ENCODE data around the gene MATCAP1.

The MATCAP1 gene

GRCh38 chr16:67148656-67149275 is 35.0 kb downstream of the MATCAP1 start:
- DNase-seq (ENCODE audit: low read depth in 1 of 2, low spot score in 1 of 2), result no peak
- no peak overlapping the region for H3K4me3 ChIP-seq (replicated peaks; ENCODE audit: insufficient read depth, low read length)
- TF ChIP-seq SPI1 (IDR thresholded peaks at IDR 0.05; ENCODE audit: borderline replicate concordance, low read depth), result no peak
- TF ChIP-seq CTCF (IDR thresholded peaks at IDR 0.05; ENCODE audit: insufficient read depth, low read length), result no peak
- no peak for TF ChIP-seq REST (IDR thresholded peaks at IDR 0.05; ENCODE audit: insufficient replicate concordance, low read depth)
- peaks cover 14% of the 10 kb centered on the region for H3K27me3 ChIP-seq (ENCODE audit: insufficient read depth, poor library complexity, severe bottlenecking)
- H3K27ac ChIP-seq (replicated peaks), result no peak overlapping the region

- no peak overlapping the region for H3K27ac ChIP-seq (replicated peaks)
- DNase-seq (ENCODE audit: low read depth in 1 of 2, low spot score in 1 of 2), result no peak
- H3K27me3 ChIP-seq (ENCODE audit: insufficient read depth, poor library complexity, severe bottlenecking), result peaks cover 14% of the 10 kb centered on the region
- H3K4me3 ChIP-seq (replicated peaks; ENCODE audit: insufficient read depth, low read length), result no peak overlapping the region
- TF ChIP-seq POLR2AphosphoS5 (IDR thresholded peaks at IDR 0.05; ENCODE audit: low read depth), result no peak
- no peak for TF ChIP-seq GABPA (IDR thresholded peaks at IDR 0.05; ENCODE audit: low read depth)
- no peak for TF ChIP-seq SPI1 (IDR thresholded peaks at IDR 0.05; ENCODE audit: borderline replicate concordance, low read depth)
- no peak for TF ChIP-seq REST (IDR thresholded peaks at IDR 0.05; ENCODE audit: insufficient replicate concordance, low read depth)
- TF ChIP-seq CTCF (IDR thresholded peaks at IDR 0.05; ENCODE audit: insufficient read depth, low read length), result no peak
Measured at GRCh38 chr16:67148221-67148620, 35.5 kb downstream of the MATCAP1 start.

GRCh38 chr16:67147437-67148140 is 36.2 kb downstream of the MATCAP1 start:
- Histone ChIP-seq H3K4me3 (replicated peaks; ENCODE audit: insufficient read depth, low read length) (no peak overlapping the region), H3K27ac (replicated peaks) (no peak overlapping the region), H3K27me3 (ENCODE audit: insufficient read depth, poor library complexity, severe bottlenecking) (peaks cover 14% of the 10 kb centered on the region)
- TF ChIP-seq GABPA (IDR thresholded peaks at IDR 0.05; ENCODE audit: low read depth) (no peak), POLR2AphosphoS5 (IDR thresholded peaks at IDR 0.05; ENCODE audit: low read depth) (no peak), REST (IDR thresholded peaks at IDR 0.05; ENCODE audit: insufficient replicate concordance, low read depth) (no peak), SPI1 (IDR thresholded peaks at IDR 0.05; ENCODE audit: borderline replicate concordance, low read depth) (no peak), CTCF (IDR thresholded peaks at IDR 0.05; ENCODE audit: insufficient read depth, low read length) (no peak)
- no peak for DNase-seq (ENCODE audit: low read depth in 1 of 2, low spot score in 1 of 2)

All from HL-60 (cell line).